Kidney (tissue), 14 donors: ENCODE results near the gene MTG1. TPM values are rescaled to one million over a fixed set of nuclear protein-coding genes. Genes with fewer than 3 reads are reported as not detected.
A peak's percentile ranks its signal among the peaks of the same experiment; 100 is the strongest.

Experiments used
- DNase-seq, 5 donors: peaks; one replicate each; pipeline ENCODE4 v3.0.0-alpha.2; 2013 to 2020
- FAIRE-seq: peaks from 2 replicates; lab custom pipeline; 2012; peaks lifted over from hg19 to GRCh38; lab: Jason Lieb, UNC
- H3K27ac ChIP-seq, 2 donors: one replicate each; pipeline ENCODE4 v1.7.0; 2013; ENCODE audit warnings: low read depth in 2 of 2, low read length in 2 of 2, inconsistent platforms in 1 of 2
- H3K27me3 ChIP-seq: one replicate; pipeline ENCODE4 v1.7.1; 2013; ENCODE audit warnings: low read length, inconsistent platforms; ENCODE audit not compliant: control insufficient read depth, insufficient read depth
- H3K36me3 ChIP-seq, 3 donors: one replicate each; pipeline versions ENCODE4 v1.7.0 to v1.7.1; 2013; ENCODE audit warnings: low read length in 3 of 3, control low read depth in 1 of 3, inconsistent platforms in 1 of 3; ENCODE audit not compliant: insufficient read depth in 3 of 3, control insufficient read depth in 2 of 3
- H3K4me1 ChIP-seq, 3 donors: one replicate each; pipeline versions ENCODE4 v1.7.0 to v1.7.1; 2013; ENCODE audit warnings: low read length in 3 of 3, inconsistent platforms in 1 of 3, low read depth in 1 of 3; ENCODE audit not compliant: control insufficient read depth in 2 of 3, insufficient read depth in 2 of 3
- H3K4me3 ChIP-seq, 3 donors: one replicate each; pipeline versions ENCODE4 v1.7.0 to v1.8.1; 2013; ENCODE audit warnings: low read length in 3 of 3, control low read depth in 1 of 3, inconsistent platforms in 1 of 3
- H3K9ac ChIP-seq, 3 donors: one replicate each; pipeline versions ENCODE4 v1.7.0 to v1.7.1; 2013; ENCODE audit warnings: low read length in 3 of 3, control low read depth in 1 of 3, inconsistent platforms in 1 of 3
- H3K9me3 ChIP-seq, 3 donors: one replicate each; pipeline versions ENCODE4 v1.7.0 to v1.7.1; 2013; ENCODE audit warnings: low read length in 3 of 3, control low read depth in 1 of 3, inconsistent platforms in 1 of 3; ENCODE audit not compliant: control insufficient read depth in 2 of 3, insufficient read depth in 1 of 3
- CTCF ChIP-seq: IDR thresholded peaks from 3 replicates; pipeline ENCODE4 v1.5.1; 2012; ENCODE audit warnings: mild to moderate bottlenecking, moderate library complexity, borderline replicate concordance; ENCODE audit not compliant: insufficient read depth; ENCODE audit errors: extremely low read depth
- intact Hi-C: fragments of 100-400 bp; cut with DNase I; formaldehyde crosslinking; loops from one replicate; pipeline ENCODE4 v1.11.1; 2022
- polyA plus RNA-seq: library from polyadenylated mRNA; stranded (reverse); fragments of 350-450 nt; fragmentation: Illumina TruSeq; extraction: RNeasy Lipid Tissue Mini Kit (QIAGEN cat#74804); gene quantifications from one replicate; pipeline ENCODE4 v1.2.3, GENCODE V29; 2014; ENCODE audit warnings: low read depth, low replicate concordance; ENCODE audit not compliant: insufficient read depth
- total RNA-seq: library from RNA; stranded (reverse); fragmentation: NEBNext Ultra II Directional; extraction: Animal tissue kit (Norgen Biotek cat#: 25700); gene quantifications from one replicate; pipeline ENCODE4 v1.2.1, GENCODE V29; 2021
- donor health status: control.
- donor health status: control.
- donor health status: control.
- donor health status: control.
- donor health status: control.
- donor health status: DM: yes; HTN: yes; CAD: no.
- donor health status: Normal renal cell carcinoma (clear cell type).

MTG1 gene
- total and polyA plus RNA-seq, 2 donors from 2014 or later: 51.1 to 68.5 TPM

DNA sequence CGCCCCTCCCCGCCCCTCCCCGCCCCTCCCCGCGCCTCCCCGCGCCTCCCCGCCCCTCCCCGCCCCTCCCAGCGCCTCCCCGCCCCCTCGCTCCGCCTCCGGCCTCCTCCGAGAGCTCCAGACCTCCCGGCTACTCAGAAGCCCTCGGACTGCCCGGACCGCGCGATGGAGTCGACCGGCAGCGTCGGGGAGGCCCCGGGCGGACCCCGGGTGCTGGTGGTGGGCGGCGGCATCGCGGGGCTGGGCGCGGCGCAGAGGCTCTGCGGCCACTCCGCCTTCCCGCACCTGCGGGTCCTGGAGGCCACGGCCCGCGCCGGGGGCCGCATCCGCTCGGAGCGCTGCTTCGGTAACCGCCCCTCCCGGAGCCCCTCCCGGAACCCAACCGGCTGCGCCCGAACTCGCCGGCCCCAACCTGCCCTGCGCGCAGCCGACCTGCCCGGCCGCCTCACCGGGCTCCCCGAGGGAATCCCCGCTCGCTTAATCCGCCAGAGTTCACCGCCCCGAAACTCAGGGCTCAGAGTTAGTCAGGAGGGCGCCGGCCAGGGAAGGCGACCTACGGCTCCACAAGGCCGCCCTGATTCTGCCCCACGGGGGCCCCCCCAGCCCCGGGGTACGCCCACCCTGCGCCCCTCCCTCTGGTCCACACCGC lies 14.7 kb upstream of the MTG1 start, which contains the start of gene PAOX:
Gene PAOX (plus strand): TSS at position 111 of the 649 bp plus-strand sequence. CDS start 55 bp downstream, at position 166.
- Histone ChIP-seq H3K9ac (peak within 1 kb of the TSS; percentile 44 to 80 (median 65)), H3K9me3 (no peaks in the 10 kb centered on the region), H3K4me1 (peaks cover 0 to 10% (median 0%) of the 10 kb centered on the region in 3 donors), H3K27me3 (no peaks in the 10 kb centered on the region), H3K36me3 (peaks cover 0 to 5% (median 0%) of the 10 kb centered on the region in 3 donors), H3K27ac (peak within 1 kb of the TSS; percentile 67 to 83), H3K4me3 (peak within 1 kb of the TSS; percentile 57 to 77 (median 70))
- DNase-seq: peak; percentile 60 to 94 (median 80)
- intact Hi-C loops: no loop called here
- FAIRE-seq: no peak
- no peak for TF ChIP-seq CTCF

GRCh38 chr10:133379801-133380666 lies 13.9 kb upstream of the MTG1 start:
- no peak for TF ChIP-seq CTCF
- Histone ChIP-seq H3K27me3 (no peaks in the 10 kb centered on the region), H3K4me3 (peak overlapping the region in 2 of 3 donors; percentile 32 to 57), H3K36me3 (peaks cover 0 to 5% (median 0%) of the 10 kb centered on the region in 3 donors), H3K9ac (no peak overlapping the region), H3K4me1 (peaks cover 0 to 10% (median 0%) of the 10 kb centered on the region in 3 donors), H3K27ac (no peak overlapping the region), H3K9me3 (no peaks in the 10 kb centered on the region)
- intact Hi-C loops: no loop called here
- FAIRE-seq (no peak), DNase-seq (peak in 2 of 5 donors; percentile 84 to 86)

GRCh38 chr10:133381036-133381435 lies 12.9 kb upstream of the MTG1 start:
- TF ChIP-seq CTCF: no peak
- Histone ChIP-seq H3K9me3 (no peaks in the 10 kb centered on the region), H3K27ac (no peak overlapping the region), H3K4me1 (peaks cover 0 to 10% (median 0%) of the 10 kb centered on the region in 3 donors), H3K4me3 (no peak overlapping the region), H3K27me3 (no peaks in the 10 kb centered on the region), H3K9ac (no peak overlapping the region), H3K36me3 (peaks cover 0 to 5% (median 0%) of the 10 kb centered on the region in 3 donors)
- DNase-seq (no peak), FAIRE-seq (no peak)
- intact Hi-C loops: no loop called here
